G401 (cell line): Measurements from ENCODE around the gene FCRL6. TPM values are rescaled to one million over a fixed set of nuclear protein-coding genes. Genes with fewer than 3 reads are reported as not detected.
A peak's percentile ranks its signal among the peaks of the same experiment; 100 is the strongest.

ENCODE experiments used
- DNase-seq: peaks from one replicate; pipeline ENCODE4 v3.0.0-alpha.2; 2015; ENCODE audit warnings: low spot score
- in situ Hi-C: cut with HindIII; loops from 2 replicates; pipeline ENCODE4 v1.10.0; 2016; ENCODE audit warnings: low sequenced_read_pairs, mixed read lengths
- total RNA-seq: library from RNA; depleted of rRNA; stranded (reverse); fragments of >200 nt; shearing (Covaris generic); gene quantifications from 2 replicates; pipeline ENCODE4 v1.2.3, GENCODE V29; 2014

The FCRL6 gene
- total RNA-seq, 1 experiment from 2014 or later, result not detected

DNA sequence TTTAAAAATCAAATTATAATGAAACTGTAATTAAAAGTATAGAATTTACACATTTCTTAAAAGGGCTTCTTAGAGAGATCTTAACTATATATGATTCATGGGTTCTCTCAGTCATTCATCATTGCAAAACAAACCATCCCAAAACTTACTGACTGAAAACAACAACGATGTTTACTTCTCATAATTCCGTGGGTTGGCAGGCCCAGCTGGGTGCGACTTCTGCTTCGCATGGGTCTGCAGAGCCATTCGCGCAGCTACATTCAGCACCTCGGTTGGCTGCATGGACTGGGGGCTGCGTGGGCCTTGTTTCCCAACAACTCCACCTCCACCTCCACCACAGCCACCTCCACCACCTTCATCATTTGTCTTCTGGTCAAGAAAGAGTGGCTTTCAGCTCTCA lies 28.6 kb downstream of the FCRL6 start:
- in situ Hi-C loops, result no loop called here
- no peak for DNase-seq

DNA sequence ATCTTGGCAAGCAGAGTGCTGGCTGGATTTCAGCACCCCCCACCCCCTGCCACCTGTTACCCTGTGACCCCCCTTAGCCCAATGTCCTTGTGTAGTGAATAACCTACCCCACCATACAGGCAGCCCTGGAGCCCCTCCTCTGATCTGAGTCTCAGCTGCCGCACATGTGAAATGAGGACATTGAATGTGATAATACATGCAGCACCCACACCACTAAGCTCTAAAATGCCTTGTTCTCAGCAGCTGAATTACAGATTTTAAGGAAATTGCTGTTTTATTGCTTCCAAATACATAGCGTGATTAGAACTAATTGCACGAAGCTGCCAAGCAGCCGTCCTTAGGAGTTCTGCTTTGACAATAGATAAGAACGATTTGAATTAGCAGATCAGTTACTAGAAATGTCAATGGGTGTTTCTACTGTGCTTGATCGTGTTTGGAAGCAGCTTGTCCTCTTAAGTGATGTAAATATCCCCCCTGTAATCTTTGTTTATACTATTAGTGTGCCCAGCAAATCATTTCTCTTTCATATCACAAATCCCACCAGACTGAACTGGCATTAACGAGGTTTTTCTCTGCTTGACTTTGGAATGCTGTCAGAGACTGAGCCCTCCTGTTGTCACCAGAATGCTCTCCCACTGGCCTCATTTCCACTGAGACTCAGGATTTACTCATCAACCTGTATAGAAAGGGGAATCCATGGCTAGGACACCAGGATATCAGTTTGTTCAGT lies 29.4 kb downstream of the FCRL6 start:
- peak; percentile 30 for DNase-seq
- in situ Hi-C loops, result no loop called here

DNA sequence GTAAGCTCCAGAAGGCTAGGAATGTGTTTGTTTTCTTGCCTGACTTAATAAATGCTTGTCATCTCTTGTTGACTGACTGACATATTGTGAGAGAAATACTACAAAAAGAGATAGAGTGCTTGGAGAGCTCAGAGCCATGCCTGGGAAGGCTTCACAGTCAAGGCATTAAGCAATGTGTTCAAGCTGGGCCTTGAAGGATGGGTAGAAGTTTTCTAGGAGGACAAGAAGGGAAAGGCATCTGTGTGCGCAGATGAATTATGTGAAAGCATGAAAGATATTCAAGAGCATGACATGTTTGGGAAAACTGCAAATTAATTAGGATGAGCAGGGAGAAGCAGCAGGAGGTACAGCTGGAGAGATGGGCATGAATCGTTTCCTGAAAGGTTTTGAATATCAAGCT lies 30.1 kb downstream of the FCRL6 start:
- in situ Hi-C loops, result no loop called here
- no peak for DNase-seq

DNA sequence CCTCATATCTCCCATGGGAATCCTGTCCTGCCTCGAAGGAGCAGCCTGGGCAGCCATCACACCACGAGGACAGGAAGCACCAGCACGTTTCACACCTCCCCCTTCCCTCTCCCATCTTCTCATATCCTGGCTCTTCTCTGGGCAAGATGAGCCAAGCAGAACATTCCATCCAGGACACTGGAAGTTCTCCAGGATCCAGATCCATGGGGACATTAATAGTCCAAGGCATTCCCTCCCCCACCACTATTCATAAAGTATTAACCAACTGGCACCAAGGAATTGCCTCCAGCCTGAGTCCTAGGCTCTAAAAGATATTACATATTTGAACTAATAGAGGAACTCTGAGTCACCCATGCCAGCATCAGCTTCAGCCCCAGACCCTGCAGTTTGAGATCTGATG lies 33.2 kb downstream of the FCRL6 start:
- DNase-seq, result no peak
- in situ Hi-C loops, result no loop called here

DNA sequence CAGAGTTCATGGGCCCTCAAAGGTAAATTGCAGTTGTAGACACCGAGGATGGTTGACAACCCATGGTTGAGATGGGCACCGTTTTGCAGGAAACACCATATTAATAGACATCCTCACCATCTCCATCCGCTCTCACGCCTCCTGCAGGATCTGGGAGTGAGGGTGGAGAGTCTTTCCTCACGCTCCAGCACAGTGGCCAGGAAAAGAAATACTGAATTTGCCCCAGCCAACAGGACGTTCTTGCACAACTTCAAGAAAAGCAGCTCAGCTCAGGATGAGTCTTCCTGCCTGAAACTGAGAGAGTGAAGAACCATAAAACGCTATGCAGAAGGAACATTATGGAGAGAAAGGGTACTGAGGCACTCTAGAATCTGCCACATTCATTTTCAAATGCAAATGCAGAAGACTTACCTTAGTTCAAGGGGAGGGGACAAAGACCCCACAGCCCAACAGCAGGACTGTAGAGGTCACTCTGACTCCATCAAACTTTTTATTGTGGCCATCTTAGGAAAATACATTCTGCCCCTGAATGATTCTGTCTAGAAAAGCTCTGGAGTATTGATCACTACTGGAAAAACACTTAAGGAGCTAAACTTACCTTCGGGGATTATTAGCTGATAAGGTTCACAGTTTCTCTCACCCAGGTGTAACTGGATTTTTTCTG lies 33.8 kb downstream of the FCRL6 start:
- in situ Hi-C loops, result no loop called here
- DNase-seq, result no peak

DNA sequence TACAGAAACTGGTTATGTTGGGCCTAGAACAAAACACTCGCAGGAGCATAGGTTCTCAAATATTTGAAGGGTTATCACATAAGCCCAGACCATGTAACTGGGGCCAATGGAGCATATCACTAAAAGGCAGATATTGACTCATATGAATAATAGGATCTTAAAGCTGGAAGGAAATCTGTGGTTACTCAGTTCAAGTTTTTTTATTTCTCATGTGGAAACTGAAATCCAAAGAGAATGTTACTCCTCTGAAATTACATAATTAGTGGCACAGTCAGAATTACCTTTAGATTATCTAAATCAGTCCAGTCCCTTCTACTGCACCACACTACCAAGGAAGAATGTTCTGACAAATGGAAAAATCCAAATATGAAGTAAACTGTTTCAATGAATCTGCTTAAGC lies 36.6 kb downstream of the FCRL6 start:
- in situ Hi-C loops, result no loop called here
- no peak for DNase-seq

DNA sequence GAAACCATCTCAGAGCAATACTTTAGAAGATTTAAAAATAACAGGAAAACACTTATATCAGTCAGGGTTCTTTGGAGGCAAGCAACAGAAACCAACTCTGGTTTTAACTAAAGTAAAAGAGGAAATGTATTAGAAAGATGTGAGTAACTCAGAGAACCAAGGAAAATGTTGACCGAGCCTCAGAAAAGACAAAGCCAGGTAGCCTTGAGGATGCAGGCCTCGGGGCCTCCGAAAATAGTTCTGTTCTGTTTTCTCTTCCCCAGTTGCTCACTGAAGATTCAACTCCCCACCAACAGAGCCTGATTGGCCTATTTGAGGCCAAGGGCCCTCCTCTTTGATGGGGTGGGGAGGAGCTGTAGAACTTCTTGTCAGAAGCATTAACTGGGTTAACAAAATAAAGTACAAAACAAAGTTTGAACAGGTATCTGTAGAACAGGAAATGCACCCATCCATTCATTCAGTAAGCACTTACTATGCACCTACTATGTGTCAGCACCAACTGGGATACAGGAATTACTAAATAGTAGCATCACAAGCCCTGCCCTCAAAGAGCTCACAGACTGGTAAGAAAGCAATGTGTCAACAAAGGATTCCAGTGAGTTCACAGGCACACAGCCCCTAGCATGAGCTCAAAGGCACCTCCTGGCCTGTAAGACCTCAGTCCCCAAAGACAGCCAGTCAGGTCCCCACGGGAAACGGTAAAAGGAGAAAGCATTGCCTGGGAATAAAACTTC lies 37.1 kb downstream of the FCRL6 start:
- DNase-seq, result no peak
- in situ Hi-C loops, result no loop called here

DNA sequence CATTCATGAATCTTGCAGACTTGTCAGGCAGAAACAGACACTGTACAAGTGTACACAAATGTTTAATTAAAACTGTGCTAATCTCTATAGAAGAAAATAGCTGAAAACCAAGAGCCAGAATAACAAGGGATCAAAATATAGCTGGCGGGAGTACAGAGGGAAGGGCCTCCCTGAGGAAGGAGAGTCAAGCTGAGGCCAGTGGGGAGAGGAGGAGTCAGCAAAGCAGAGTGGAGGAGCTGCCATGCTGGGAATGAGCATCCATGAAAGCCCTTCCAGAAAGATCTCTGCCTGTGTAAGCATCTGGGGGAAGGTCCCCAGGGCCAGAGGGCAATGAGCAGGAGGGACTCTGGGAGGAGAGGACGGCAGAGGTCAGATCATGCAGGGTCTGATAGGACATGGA lies 39.6 kb downstream of the FCRL6 start:
- no peak for DNase-seq
- in situ Hi-C loops, result no loop called here

DNA sequence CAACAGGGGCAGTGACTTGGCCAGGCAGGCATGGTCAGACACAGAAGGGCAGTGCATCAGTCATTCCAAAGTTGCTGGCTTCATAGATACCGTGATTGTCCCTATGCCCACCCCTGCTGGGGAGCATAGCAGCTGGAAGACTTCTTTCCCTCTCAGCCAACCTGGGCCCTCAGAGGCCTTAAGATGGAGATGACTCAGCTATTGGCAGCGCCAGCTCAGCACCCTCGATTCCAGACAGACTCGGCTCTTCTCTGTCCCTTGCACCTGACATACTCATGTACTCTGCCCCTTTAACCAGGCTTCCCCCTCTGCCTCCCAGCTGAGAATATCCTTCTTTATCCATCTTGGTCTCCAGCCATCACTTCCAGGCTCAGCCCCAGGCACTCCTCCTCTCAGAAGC lies 41.3 kb downstream of the FCRL6 start:
- in situ Hi-C loops, result no loop called here
- DNase-seq, result no peak

DNA sequence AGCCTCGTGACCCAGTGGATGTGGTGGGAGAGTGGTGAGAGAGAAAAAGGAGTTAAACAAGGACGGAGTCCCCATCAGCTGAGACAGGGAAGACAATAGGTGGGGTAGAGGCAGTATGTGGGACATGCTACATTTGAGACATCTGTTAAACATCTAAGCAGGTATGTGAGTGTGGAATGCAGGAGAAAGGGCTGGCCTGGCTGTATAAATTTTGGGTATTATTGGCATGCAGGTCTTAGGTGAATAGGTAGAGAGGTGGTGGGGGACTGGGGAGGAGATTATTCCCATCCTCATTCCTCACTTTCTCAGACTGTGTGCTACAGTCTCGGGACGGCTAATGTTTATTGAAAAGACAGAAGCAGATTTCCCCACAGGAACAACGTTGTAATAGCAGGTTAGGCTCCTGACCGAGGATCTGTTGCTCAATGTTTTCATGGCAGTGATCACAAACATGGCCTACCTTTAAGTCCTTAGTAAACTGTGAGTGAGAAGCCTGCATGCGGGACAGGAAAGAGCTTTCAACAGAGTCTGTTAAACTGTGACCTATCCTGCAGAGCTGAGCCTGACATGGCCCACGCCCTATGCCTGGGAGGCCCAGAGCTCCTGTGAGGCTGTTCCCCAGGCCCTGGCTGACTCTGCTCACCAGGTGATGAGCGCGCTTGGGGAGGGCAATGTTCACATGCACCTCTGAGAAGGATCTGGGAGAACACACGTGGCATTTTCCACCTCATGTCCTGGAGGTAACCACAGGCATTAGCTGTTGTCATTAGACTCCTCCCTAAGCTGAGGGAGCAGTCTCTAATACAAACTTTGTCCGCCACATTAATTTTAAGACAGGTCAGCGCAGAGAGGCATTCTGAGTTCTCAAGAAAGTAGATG lies 43.8 kb downstream of the FCRL6 start:
- in situ Hi-C loops, result no loop called here
- no peak for DNase-seq

DNA sequence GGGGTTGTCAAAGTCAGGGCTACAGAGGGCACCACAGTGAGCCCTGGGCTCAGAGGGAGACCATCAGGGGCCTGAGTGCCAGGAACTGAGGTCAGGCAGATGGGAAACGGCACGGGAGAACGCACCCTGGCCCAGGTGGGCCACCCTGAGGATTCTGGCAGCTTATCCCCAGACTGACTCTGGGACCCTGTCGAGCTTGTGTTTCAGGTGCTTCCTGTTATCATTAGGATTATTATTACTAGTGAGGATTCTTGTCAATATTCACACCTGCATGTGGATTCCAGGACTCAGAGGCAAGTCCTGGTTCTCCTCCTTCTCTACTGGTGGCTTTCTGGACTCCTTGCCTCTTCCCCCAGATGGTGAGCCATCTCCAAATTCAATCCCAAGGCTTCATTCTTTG lies 45.1 kb downstream of the FCRL6 start:
- DNase-seq, result no peak
- in situ Hi-C loops, result no loop called here

DNA sequence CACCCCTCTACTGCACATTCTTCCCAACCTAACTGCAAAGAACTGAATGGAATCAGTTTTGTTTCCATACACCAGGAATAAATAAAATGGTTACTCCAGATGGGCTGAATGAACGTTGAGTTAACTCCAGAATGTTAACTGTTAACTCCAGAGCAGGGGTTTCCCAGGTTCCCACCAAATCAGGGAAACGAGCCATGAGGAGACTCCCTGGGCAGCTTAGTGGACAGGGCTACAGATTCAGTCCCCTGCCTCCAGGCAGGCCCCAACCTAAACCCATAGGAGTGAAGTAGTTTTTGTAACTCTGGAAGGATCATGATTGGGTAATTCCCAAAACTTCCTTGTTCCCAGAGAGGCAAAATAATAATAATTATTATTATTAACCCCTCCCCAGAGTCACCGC lies 46.2 kb downstream of the FCRL6 start:
- in situ Hi-C loops, result no loop called here
- DNase-seq, result no peak

DNA sequence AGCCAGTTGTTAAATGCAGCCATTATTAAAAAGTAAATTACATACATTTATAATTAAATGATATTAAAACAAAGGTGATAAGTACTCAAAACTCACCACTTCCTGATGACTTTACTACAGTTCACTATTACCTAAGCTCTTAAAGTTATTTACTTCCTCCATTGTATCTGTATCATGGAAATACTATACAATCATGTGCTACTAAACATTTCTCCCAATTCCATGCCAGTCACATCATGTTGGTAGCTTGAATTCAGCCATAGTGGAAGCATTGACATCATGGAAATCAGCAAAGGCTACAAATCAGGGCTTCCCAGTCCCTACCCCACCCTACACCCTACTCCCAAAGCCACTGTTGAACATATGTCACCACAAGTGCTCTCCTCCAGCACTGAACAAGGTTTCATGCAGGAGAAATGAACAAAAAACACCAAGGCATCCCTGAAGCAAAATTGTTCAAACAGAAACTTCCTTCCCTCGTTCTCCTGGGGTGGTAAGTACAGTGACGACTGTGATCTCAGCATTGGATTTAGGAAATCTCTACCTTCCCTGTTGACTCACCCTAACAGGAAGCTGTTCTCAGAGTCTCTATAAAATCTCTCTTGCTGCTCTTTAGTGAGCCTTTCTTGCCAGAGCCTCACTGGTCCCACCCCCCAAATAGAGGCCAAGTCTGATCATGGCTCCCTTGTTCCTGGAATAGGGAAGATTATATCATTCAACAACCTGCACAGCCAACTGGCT lies 47.6 kb downstream of the FCRL6 start:
- in situ Hi-C loops, result no loop called here
- no peak for DNase-seq

DNA sequence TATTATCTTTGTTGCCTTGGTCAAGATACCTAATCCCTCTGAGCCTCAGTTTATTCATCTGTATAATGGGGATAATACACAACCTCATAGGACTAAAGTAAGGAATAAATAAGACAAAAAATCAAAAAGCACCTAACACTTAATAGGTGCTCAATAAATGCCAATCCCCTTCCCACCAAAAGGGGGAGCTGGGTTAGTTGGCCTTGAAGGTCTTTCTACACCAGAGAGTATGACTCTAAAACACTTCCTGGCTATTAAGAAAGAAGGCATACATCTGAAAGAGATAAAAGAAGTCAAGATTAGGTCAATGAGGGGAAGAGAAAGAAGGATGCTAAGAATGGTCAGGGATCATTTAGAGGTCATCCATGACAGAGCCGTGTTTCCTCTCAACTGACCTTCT lies 49.2 kb downstream of the FCRL6 start:
- no peak for DNase-seq
- in situ Hi-C loops, result no loop called here

DNA sequence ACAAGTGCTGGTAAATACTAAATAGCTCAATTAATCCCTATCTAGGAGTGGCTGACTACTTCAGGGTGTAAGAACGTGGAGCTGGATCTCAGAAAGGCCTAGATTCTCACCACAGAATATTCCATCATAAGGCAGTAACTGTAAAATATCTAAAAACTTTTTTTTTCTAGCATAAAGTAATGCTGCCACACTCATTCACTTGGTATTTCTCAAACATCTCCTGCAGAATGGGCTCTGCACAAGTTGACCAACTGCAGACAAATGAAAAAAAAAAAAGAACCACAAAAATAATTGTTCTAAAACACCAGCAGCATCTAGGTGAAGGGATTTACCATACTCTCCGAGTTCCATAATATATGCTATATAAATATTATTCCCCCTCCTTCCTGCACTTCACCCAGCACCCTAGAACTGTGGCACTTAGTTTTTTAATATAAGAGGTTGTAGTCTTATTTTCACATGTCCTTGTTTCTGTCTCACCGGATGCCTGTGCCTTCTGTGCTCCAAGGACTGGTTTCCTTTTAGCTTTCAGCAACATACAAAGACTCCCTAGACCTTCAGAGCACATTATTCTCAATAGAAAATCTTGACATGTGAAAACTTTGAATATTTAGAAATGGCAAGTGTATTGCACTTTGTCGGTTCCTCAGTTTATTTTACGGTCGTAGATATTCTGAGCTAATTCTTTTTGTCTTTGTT lies 51.4 kb downstream of the FCRL6 start:
- in situ Hi-C loops, result no loop called here
- no peak for DNase-seq

DNA sequence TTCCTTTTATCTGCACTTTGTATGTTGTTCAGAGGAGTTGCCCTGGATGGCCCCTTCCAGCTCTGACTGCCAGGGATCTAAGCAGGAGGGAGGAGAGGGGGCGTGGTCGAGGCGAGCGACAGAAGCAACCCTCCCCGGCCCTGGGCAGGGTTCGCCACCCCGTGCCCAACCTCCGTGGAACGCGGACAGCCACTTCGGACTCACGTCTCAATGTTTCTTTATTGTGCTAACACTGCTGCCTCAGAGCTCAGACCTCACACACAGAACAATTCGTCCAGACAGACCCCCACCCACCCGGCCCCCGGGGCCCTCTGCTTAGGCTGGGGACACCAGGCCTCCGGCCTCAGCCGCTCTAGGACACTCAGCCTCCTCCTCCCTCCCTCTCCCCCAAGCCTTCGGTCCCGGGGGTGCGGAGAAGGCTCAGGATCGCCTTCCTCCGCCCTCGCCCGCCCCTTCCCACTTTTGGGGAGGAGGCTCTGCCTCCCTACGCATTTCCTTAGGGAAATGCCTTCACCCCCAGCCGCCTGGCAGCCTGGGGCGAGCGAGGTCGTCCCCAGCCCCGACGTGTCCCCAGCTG lies 52.0 kb downstream of the FCRL6 start:
- peak; percentile 62 for DNase-seq
- in situ Hi-C loops, result no loop called here

DNA sequence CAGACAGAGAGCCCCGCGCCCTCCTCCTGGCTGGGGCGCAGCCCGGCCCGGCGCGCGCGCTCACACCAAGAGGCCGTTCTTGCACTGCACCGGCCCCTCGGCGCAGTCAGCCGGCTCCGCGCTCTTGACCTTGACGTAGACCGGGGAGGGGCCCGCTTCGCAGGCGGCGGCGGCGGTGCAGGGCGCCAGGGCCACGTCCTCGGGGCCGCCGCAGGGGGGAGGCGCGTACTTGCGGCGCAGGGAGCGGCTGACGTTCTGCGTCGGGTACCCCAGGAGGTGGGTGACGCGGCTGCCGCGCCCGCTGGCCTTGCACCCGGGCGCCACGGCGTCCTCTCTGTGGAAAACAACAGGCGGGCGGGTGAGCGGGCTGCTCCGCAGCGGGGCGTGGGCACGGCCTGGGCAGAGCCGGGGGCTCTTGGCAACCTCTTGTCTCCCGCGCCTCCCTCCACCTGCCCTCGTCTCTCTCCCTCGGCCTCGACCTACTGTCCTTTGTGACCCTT lies 52.6 kb downstream of the FCRL6 start:
- in situ Hi-C loops, result no loop called here
- DNase-seq, result peak; percentile 64

DNA sequence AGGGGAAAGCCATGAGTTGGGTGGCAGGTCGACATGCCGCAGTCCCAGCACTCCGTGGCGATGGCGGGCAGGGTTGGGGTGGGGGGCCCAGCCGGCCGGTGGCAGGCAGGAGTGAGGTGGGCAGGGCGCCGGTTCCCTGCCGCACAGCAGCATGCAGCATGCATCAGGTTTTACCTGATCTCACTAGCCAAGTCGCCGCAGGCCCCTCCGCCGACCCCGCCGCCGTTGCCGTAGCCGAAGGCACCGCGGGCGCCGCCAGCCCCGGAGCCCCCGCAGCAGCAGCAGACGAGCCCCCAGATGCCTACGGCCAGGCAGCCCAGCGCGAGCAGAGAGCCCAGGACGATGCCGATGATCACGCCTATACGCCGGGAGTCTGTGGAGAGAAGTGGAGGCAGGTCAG lies 53.5 kb downstream of the FCRL6 start:
- in situ Hi-C loops, result no loop called here
- DNase-seq, result no peak
